Neuron (in vitro differentiated cells): Measurements from ENCODE around the gene FAM20B.

ENCODE experiments used
- H2AFZ ChIP-seq: one replicate; pipeline ENCODE4 v1.6.1; 2013; ENCODE audit warnings: low read depth, mild to moderate bottlenecking, inconsistent platforms, low read length, moderate library complexity
- H3K27me3 ChIP-seq: one replicate; pipeline ENCODE4 v1.6.1; 2013; ENCODE audit warnings: low read length; ENCODE audit not compliant: insufficient read depth
- H3K36me3 ChIP-seq: one replicate; pipeline ENCODE4 v1.6.1; 2013; ENCODE audit warnings: low read length; ENCODE audit not compliant: insufficient read depth
- H3K4me1 ChIP-seq: one replicate; pipeline ENCODE4 v1.6.1; 2013; ENCODE audit warnings: low read length; ENCODE audit not compliant: insufficient read depth
- H3K4me3 ChIP-seq: 2 replicates; pipeline ENCODE4 v1.5.1; 2013; ENCODE audit warnings: mild to moderate bottlenecking, low read length, moderate library complexity
- H3K9me3 ChIP-seq: one replicate; pipeline ENCODE4 v1.6.1; 2013; ENCODE audit warnings: low read length

Gene FAM20B

GRCh38 chr1:179010671-179011070, 15.0 kb upstream of the FAM20B start:
- H2AFZ ChIP-seq, result no peak overlapping the region
- H3K36me3 ChIP-seq, result no peaks in the 10 kb centered on the region
- H3K4me3 ChIP-seq, result no peak overlapping the region
- no peaks in the 10 kb centered on the region for H3K27me3 ChIP-seq
- no peaks in the 10 kb centered on the region for H3K4me1 ChIP-seq
- H3K9me3 ChIP-seq, result no peaks in the 10 kb centered on the region

GRCh38 chr1:179012038-179012437, 13.7 kb upstream of the FAM20B start:
- H2AFZ ChIP-seq, result no peak overlapping the region
- H3K36me3 ChIP-seq, result no peaks in the 10 kb centered on the region
- H3K27me3 ChIP-seq, result no peaks in the 10 kb centered on the region
- H3K4me3 ChIP-seq, result no peak overlapping the region
- no peaks in the 10 kb centered on the region for H3K4me1 ChIP-seq
- no peaks in the 10 kb centered on the region for H3K9me3 ChIP-seq

GRCh38 chr1:179014123-179014522, 11.6 kb upstream of the FAM20B start:
- Histone ChIP-seq H3K4me1 (peaks cover 3% of the 10 kb centered on the region), H3K9me3 (no peaks in the 10 kb centered on the region), H3K36me3 (no peaks in the 10 kb centered on the region), H3K27me3 (no peaks in the 10 kb centered on the region), H3K4me3 (no peak overlapping the region), H2AFZ (no peak overlapping the region)

- Histone ChIP-seq H3K36me3 (no peaks in the 10 kb centered on the region), H2AFZ (no peak overlapping the region), H3K4me1 (peaks cover 3% of the 10 kb centered on the region), H3K27me3 (no peaks in the 10 kb centered on the region), H3K9me3 (no peaks in the 10 kb centered on the region), H3K4me3 (no peak overlapping the region)
Measured at GRCh38 chr1:179015396-179015795, 10.3 kb upstream of the FAM20B start.

DNA sequence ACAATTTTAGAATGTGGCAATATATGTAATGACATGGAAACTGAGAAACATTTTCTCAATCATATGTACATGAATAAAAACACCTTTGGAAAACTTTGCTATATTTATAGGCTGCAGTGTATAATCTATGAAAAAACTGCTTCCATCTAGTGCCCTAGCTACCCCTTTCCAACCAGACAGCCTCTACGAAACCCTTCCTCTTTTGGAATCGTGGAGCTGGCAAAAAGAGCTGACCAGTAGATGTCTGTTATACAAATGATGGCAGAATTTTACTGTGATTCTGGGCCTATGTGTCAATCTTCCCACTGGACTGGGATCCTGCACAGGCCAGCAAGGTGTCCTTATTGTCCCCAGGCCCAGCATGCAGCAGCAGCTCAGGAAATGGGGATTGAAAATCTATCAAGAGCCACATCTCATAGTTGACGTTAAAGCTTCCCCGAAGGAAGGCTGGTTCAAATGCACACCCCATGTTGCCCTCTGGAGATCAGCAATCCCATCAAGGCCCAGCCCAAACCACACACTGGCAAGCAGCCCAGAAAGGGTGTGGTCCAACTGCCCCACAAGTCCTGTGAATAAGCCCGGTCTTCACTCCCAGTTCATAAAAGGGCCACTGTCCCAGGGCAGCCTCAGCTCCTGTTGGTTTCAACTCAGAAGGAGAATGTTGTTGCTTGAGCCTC, 8.8 kb upstream of the FAM20B start:
- Histone ChIP-seq H2AFZ (no peak overlapping the region), H3K4me1 (peaks cover 3% of the 10 kb centered on the region), H3K4me3 (no peak overlapping the region), H3K27me3 (no peaks in the 10 kb centered on the region), H3K9me3 (no peaks in the 10 kb centered on the region), H3K36me3 (no peaks in the 10 kb centered on the region)

DNA sequence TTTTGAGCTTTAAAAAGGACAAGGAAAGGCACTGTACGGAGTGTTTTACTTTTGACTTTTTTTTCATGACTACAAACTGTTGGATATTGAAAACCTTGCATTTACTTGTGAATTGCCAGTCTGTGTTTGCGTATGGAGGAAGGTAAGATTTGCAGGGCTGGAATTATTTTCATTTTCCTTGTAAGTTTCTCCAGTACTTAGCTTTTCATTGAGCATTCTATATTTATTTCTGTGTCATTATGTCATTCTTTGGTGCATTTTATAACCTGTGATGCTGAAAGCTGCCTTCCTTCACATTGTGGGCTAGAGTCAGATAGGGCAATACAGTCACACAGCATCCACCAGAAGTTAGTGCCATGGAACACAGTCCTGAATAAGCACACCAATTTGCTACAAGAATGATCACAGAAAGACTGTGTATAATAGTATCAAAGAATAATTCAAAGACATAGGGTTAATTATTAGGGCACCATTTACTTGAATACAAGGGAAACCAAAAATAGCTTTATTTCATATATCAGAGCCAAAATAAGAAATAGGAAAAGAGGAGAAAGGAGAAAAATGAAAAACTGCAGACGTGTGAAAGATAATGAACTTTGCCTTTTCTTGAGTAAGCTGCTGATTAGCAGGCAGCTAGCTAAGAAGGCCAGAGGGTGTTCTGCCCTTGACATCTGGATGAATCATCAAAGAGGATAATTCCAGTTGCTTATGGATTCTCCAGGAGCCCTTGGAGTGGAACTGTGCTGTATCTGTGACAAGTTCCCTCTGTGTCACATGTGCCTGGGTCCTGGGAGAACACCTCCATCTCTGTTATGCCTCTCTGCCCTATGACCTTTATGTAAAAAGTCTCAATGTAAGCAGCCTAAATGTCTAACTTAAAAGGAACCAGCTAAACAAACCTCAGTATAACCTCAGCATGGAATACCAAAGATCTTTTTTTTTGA, 8.0 kb upstream of the FAM20B start:
- Histone ChIP-seq H3K9me3 (no peaks in the 10 kb centered on the region), H3K27me3 (peaks cover under 1% of the 10 kb centered on the region), H3K4me3 (no peak overlapping the region), H3K4me1 (peaks cover 3% of the 10 kb centered on the region), H3K36me3 (no peaks in the 10 kb centered on the region), H2AFZ (no peak overlapping the region)

GRCh38 chr1:179021873-179022272, 3.8 kb upstream of the FAM20B start:
- Histone ChIP-seq H2AFZ (no peak overlapping the region), H3K27me3 (peaks cover 2% of the 10 kb centered on the region), H3K36me3 (no peaks in the 10 kb centered on the region), H3K4me3 (no peak overlapping the region), H3K4me1 (peaks cover 17% of the 10 kb centered on the region), H3K9me3 (no peaks in the 10 kb centered on the region)

DNA sequence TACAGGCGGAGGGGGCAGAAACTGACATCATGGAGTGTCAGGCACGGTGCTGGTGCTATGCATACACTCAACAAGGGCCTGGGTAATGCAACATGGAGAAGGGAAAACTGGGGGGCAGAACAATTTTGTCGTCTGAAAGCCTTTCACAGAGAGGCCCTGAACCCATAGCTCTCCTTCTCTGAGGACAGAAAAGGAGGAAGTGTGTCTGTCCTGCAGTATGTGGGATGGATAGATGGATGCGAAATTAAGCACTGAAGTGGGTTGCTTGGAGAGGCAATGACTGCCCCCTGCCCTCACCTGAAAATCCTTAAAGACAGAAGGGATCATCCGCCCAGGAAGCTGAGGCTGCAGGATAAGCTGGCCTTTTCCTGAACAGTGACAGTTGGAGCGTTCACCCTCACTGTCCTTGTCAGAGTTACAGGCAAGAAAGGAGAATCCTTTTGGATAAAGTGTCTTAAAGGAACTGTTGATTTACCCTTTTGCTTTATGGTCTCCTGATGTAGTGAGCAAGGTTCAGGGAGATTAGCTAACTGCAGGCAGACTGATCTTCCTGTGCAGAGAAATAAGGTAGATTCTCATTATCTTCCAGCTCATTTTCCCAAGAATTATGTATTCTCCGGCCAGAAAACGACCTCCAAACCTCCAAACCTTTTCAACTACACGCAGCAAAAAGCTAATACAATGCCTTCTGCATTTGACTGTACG, 1.6 kb upstream of the FAM20B start:
- Histone ChIP-seq H2AFZ (no peak overlapping the region), H3K4me3 (no peak overlapping the region), H3K36me3 (no peaks in the 10 kb centered on the region), H3K4me1 (peaks cover 33% of the 10 kb centered on the region), H3K27me3 (peaks cover 2% of the 10 kb centered on the region), H3K9me3 (no peaks in the 10 kb centered on the region)

GRCh38 chr1:179025975-179026812, 500 bp downstream of the FAM20B start:
- H3K27me3 ChIP-seq, result peaks cover 2% of the 10 kb centered on the region
- peak overlapping the region; percentile 75 for H2AFZ ChIP-seq
- peaks cover 53% of the 10 kb centered on the region for H3K4me1 ChIP-seq
- no peaks in the 10 kb centered on the region for H3K36me3 ChIP-seq
- H3K4me3 ChIP-seq, result peak overlapping the region; percentile 58
- H3K9me3 ChIP-seq, result no peaks in the 10 kb centered on the region

- H3K4me1 ChIP-seq, result peaks cover 57% of the 10 kb centered on the region
- H3K27me3 ChIP-seq, result peaks cover 2% of the 10 kb centered on the region
- peak overlapping the region; percentile 75 for H2AFZ ChIP-seq
- no peaks in the 10 kb centered on the region for H3K36me3 ChIP-seq
- no peaks in the 10 kb centered on the region for H3K9me3 ChIP-seq
- peak overlapping the region; percentile 58 for H3K4me3 ChIP-seq
Measured at GRCh38 chr1:179026813-179027669, 1.3 kb downstream of the FAM20B start.

- Histone ChIP-seq H3K9me3 (no peaks in the 10 kb centered on the region), H2AFZ (no peak overlapping the region), H3K36me3 (no peaks in the 10 kb centered on the region), H3K4me3 (no peak overlapping the region), H3K27me3 (no peaks in the 10 kb centered on the region), H3K4me1 (peaks cover 63% of the 10 kb centered on the region)
Measured at GRCh38 chr1:179029321-179029759, 3.6 kb downstream of the FAM20B start.

- no peaks in the 10 kb centered on the region for H3K27me3 ChIP-seq
- H3K36me3 ChIP-seq, result no peaks in the 10 kb centered on the region
- peaks cover 68% of the 10 kb centered on the region for H3K4me1 ChIP-seq
- H2AFZ ChIP-seq, result no peak overlapping the region
- no peaks in the 10 kb centered on the region for H3K9me3 ChIP-seq
- H3K4me3 ChIP-seq, result no peak overlapping the region
Measured at GRCh38 chr1:179030130-179030529, 4.4 kb downstream of the FAM20B start.
